Ishikawa (cell line): Measurements from ENCODE around the gene CDKN1A.

Source experiments
- CREB1 ChIP-seq: IDR thresholded peaks from 2 replicates; pipeline ENCODE4 v1.6.1; 2012; ENCODE audit warnings: low read depth
- EGR1 ChIP-seq: IDR thresholded peaks from 2 replicates; pipeline ENCODE4 v1.6.1; 2012
- EP300 ChIP-seq: IDR thresholded peaks from 2 replicates; pipeline ENCODE4 v1.6.1; 2012; ENCODE audit warnings: borderline replicate concordance
- FOXM1 ChIP-seq: IDR thresholded peaks from 2 replicates; pipeline ENCODE4 v1.6.1; 2012; ENCODE audit warnings: low read depth, borderline replicate concordance
- MAX ChIP-seq: IDR thresholded peaks from 2 replicates; pipeline ENCODE4 v1.6.1; 2012
- RAD21 ChIP-seq: IDR thresholded peaks from 2 replicates; pipeline ENCODE4 v1.6.1; 2012; ENCODE audit warnings: low read depth
- TCF12 ChIP-seq: IDR thresholded peaks from 2 replicates; pipeline ENCODE4 v1.6.1; 2012; ENCODE audit warnings: low read depth
- USF1 ChIP-seq: IDR thresholded peaks from 2 replicates; pipeline ENCODE4 v1.6.1; 2012
- YY1 ChIP-seq: IDR thresholded peaks from 2 replicates; pipeline ENCODE4 v1.6.1; 2012; ENCODE audit warnings: low read depth
- TF ChIP-seq, protein P1 (sequence below): IDR thresholded peaks from 2 replicates; pipeline ENCODE4 v1.6.1; 2012; ENCODE audit warnings: low read depth, mild to moderate bottlenecking

- TF ChIP-seq CREB1 (no peak), EGR1 (no peak), YY1 (no peak), RAD21 (peak; percentile 89), TCF12 (no peak), MAX (no peak), FOXM1 (no peak), EP300 (no peak), USF1 (no peak)
- TF ChIP-seq, protein P1, sequence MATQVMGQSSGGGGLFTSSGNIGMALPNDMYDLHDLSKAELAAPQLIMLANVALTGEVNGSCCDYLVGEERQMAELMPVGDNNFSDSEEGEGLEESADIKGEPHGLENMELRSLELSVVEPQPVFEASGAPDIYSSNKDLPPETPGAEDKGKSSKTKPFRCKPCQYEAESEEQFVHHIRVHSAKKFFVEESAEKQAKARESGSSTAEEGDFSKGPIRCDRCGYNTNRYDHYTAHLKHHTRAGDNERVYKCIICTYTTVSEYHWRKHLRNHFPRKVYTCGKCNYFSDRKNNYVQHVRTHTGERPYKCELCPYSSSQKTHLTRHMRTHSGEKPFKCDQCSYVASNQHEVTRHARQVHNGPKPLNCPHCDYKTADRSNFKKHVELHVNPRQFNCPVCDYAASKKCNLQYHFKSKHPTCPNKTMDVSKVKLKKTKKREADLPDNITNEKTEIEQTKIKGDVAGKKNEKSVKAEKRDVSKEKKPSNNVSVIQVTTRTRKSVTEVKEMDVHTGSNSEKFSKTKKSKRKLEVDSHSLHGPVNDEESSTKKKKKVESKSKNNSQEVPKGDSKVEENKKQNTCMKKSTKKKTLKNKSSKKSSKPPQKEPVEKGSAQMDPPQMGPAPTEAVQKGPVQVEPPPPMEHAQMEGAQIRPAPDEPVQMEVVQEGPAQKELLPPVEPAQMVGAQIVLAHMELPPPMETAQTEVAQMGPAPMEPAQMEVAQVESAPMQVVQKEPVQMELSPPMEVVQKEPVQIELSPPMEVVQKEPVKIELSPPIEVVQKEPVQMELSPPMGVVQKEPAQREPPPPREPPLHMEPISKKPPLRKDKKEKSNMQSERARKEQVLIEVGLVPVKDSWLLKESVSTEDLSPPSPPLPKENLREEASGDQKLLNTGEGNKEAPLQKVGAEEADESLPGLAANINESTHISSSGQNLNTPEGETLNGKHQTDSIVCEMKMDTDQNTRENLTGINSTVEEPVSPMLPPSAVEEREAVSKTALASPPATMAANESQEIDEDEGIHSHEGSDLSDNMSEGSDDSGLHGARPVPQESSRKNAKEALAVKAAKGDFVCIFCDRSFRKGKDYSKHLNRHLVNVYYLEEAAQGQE: no peak
Measured at GRCh38 chr6:36724514-36725390, 46.2 kb downstream of the CDKN1A start.
